Suprapubic skin (tissue), 4 donors: ENCODE results near the gene LYSMD1. TPM values are rescaled to one million over a fixed set of nuclear protein-coding genes. Genes with fewer than 3 reads are reported as not detected.
"Not testable (repeated sequence)": the region's sequence is repeated elsewhere in the genome, so short reads cannot be mapped to it uniquely, and the experiment has no call there.

Source experiments
- DNase-seq, 2 donors: peaks; one replicate each; pipeline ENCODE4 v3.0.0-alpha.2; 2019; ENCODE audit warnings: low spot score in 2 of 2
- H3K27ac ChIP-seq: fragments of 200-600 bp; sonication (generic); one replicate; pipeline ENCODE4 v1.5.1; 2019
- H3K27me3 ChIP-seq: fragments of 200-600 bp; sonication (generic); one replicate; pipeline ENCODE4 v1.5.1; 2019
- H3K36me3 ChIP-seq: fragments of 200-600 bp; sonication (generic); one replicate; pipeline ENCODE4 v1.5.1; 2019
- H3K4me1 ChIP-seq: fragments of 200-600 bp; sonication (generic); one replicate; pipeline ENCODE4 v1.5.1; 2019
- H3K4me3 ChIP-seq: fragments of 200-600 bp; sonication (generic); one replicate; pipeline ENCODE4 v1.5.1; 2019; ENCODE audit warnings: mild to moderate bottlenecking
- H3K9me3 ChIP-seq: fragments of 200-600 bp; sonication (generic); one replicate; pipeline ENCODE4 v1.5.1; 2019
- EP300 ChIP-seq: sonication (generic); formaldehyde crosslinking; IDR thresholded peaks from one replicate; pipeline ENCODE4 v1.6.1; 2017; ENCODE audit warnings: antibody characterized with exemption
- POLR2A ChIP-seq, 2 donors: fragments of 450-650 bp; IDR thresholded peaks; one replicate each; pipeline ENCODE4 v1.6.1; 2017; ENCODE audit warnings: antibody characterized with exemption in 2 of 2, mild to moderate bottlenecking in 2 of 2, moderate library complexity in 2 of 2
- POLR2AphosphoS5 ChIP-seq, 3 donors: sonication (generic); formaldehyde crosslinking; IDR thresholded peaks; one replicate each; pipeline ENCODE4 v1.6.1; 2017; ENCODE audit warnings: antibody characterized with exemption in 3 of 3
- WGBS: methylation state at CpG from one replicate; pipeline ENCODE4 v1.1.5; 2018; 5-methylcytosine and 5-hydroxymethylcytosine counted together
- total RNA-seq, 4 donors: library from RNA; depleted of rRNA; stranded (reverse); fragments of >200 nt; gene quantifications; one replicate each; pipeline ENCODE4 v1.1.0, GENCODE V29; 2016
- TF ChIP-seq, protein P1 (sequence below), 2 donors: fragments of 200-600 bp in 1 of 2; fragments of 450-650 bp in 1 of 2; sonication (generic) in 1 of 2; IDR thresholded peaks; one replicate each; pipeline ENCODE4 v1.5.1; 2016 to 2019; ENCODE audit warnings: antibody characterized with exemption in 2 of 2, mild to moderate bottlenecking in 1 of 2, moderate library complexity in 1 of 2

LYSMD1 gene
- total RNA-seq, 4 donors from 2014 or later: 8.4 to 15.2 (median 12.5) TPM

DNA sequence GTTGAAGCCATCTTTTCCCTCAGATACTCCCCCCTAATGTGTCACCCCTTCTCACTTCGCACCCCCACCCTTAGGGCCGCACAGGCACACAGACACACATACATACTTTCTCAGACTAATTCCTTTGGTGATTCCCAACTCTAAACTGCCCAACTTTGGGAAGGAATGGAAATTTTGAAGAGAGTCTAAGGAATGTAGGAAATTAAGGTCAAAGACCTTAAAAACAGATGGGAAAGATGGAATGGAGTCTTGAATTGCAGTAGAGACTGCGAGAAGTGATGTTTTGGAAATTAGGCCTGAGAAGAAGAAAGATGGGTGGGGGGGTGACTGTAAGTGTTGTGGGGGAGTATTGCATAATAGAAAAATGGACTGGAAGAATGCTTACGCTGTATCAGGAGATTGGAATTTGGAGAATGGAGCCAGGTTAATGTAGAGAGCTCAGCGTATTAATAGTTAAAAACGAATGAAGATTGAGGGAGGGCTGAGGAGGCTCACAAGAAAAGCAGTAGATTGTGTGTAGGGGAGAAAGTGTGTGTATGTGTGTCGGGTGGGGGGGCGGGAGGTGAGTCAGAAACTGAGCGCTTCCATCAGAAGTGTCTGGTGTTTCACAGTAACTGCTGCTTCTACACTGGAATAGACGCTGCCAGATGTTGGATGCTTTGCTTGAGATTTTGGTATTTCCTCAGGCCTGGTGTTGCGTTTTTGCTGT is 34.3 kb upstream of the LYSMD1 start:
- no peaks in the 10 kb centered on the region for H3K27me3 ChIP-seq
- WGBS: 15% methylated on average over 11 of the region's 11 CpGs
- peak overlapping the region; percentile 77 for H3K4me3 ChIP-seq
- TF ChIP-seq POLR2A (IDR thresholded peaks at IDR 0.05) (no peak), EP300 (no peak), POLR2AphosphoS5 (IDR thresholded peaks at IDR 0.05) (no peak)
- TF ChIP-seq, protein P1, sequence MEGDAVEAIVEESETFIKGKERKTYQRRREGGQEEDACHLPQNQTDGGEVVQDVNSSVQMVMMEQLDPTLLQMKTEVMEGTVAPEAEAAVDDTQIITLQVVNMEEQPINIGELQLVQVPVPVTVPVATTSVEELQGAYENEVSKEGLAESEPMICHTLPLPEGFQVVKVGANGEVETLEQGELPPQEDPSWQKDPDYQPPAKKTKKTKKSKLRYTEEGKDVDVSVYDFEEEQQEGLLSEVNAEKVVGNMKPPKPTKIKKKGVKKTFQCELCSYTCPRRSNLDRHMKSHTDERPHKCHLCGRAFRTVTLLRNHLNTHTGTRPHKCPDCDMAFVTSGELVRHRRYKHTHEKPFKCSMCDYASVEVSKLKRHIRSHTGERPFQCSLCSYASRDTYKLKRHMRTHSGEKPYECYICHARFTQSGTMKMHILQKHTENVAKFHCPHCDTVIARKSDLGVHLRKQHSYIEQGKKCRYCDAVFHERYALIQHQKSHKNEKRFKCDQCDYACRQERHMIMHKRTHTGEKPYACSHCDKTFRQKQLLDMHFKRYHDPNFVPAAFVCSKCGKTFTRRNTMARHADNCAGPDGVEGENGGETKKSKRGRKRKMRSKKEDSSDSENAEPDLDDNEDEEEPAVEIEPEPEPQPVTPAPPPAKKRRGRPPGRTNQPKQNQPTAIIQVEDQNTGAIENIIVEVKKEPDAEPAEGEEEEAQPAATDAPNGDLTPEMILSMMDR (IDR thresholded peaks at IDR 0.05): no peak
- no peak for DNase-seq
- peaks cover 50% of the 10 kb centered on the region for H3K4me1 ChIP-seq
- peak overlapping the region; percentile 97 for H3K27ac ChIP-seq
- no peaks in the 10 kb centered on the region for H3K9me3 ChIP-seq
- peaks cover 15% of the 10 kb centered on the region for H3K36me3 ChIP-seq

DNA sequence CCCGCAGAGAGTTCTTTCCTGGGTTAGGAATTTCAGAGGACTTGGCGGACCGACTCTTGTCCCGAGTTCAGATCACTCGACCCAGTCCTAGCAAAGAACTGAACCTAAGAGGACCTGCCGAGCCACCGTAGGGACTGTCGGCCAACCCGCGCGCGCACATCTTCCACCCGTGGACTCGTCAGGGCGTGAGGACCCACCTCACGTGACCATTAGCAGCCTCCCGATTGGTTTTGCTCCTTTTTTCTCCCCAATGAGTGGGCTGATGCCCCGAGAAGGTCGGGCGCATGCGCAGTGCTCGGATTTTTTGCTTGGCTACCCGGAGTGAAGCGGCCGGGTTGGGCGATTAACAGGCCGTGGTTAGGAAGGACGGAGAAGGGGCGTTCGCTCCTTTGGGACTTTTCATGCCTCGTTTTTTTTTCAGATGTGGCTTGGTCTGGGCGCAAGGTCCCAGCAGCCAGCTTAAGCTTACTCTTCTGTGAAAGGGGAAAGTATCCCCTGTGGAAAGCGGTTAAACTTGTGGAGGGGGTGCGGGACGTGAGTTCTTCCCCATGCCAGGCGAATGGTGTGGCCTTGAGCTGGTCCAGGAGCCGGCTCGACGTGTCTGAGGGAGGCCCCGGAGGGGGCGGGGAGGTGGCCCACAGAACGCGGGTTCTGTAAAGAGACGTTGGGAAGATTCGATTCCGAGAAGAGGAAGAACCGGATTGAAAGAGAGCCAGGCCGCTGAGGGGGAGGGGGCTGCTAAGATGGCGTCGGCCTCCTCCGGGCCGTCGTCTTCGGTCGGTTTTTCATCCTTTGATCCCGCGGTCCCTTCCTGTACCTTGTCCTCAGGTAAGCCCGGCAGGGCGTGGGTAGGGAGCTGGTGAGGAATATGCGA is 32.8 kb upstream of the LYSMD1 start, which contains the start of gene PIP5K1A:
PIP5K1A (plus strand) TSS at position 299 of the 874 bp plus-strand sequence; CDS start at position 744, 445 bp downstream.
- TF ChIP-seq POLR2A (IDR thresholded peaks at IDR 0.05) (peak in 1 of 2 donors; percentile 85), POLR2AphosphoS5 (IDR thresholded peaks at IDR 0.05) (peak; percentile 7 to 69 (median 64)), EP300 (no peak)
- peak within 1 kb of the TSS; percentile 77 for H3K4me3 ChIP-seq
- peaks cover 13% of the 10 kb centered on the region for H3K36me3 ChIP-seq
- under 1% methylated on average over 50 of the region's 60 CpGs for WGBS
- peak within 1 kb of the TSS; percentile 97 for H3K27ac ChIP-seq
- H3K9me3 ChIP-seq: no peaks in the 10 kb centered on the region
- H3K27me3 ChIP-seq: no peaks in the 10 kb centered on the region
- peak; percentile 100 for DNase-seq
- H3K4me1 ChIP-seq: peaks cover 55% of the 10 kb centered on the region

DNA sequence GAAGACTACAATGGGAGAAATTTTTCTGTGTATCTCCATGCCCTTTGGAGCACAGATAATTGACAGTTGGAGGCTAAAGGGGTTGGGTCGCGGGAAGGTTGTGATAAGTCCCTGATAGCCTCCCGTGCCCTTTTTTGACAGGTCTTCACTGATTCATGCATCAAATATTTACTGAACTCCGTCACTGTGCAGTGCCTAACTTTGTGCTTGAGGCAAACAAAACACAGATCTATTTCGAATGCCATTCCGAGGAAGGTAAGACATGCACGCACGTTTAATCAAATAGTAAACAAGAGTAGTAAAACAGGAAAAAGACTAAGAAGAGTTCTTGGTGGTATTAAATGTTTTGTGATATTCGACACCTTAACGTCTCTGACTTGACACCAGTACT is 32.2 kb upstream of the LYSMD1 start:
- Histone ChIP-seq H3K36me3 (peaks cover 7% of the 10 kb centered on the region), H3K4me3 (peak overlapping the region; percentile 77), H3K9me3 (no peaks in the 10 kb centered on the region), H3K27ac (peak overlapping the region; percentile 97), H3K4me1 (peaks cover 55% of the 10 kb centered on the region), H3K27me3 (no peaks in the 10 kb centered on the region)
- 9% methylated on average over 10 of the region's 10 CpGs for WGBS
- TF ChIP-seq POLR2AphosphoS5 (IDR thresholded peaks at IDR 0.05) (no peak), POLR2A (IDR thresholded peaks at IDR 0.05) (no peak), EP300 (no peak)
- TF ChIP-seq, protein P1 (IDR thresholded peaks at IDR 0.05): no peak
- DNase-seq: peak in 1 of 2 donors; percentile 50

DNA sequence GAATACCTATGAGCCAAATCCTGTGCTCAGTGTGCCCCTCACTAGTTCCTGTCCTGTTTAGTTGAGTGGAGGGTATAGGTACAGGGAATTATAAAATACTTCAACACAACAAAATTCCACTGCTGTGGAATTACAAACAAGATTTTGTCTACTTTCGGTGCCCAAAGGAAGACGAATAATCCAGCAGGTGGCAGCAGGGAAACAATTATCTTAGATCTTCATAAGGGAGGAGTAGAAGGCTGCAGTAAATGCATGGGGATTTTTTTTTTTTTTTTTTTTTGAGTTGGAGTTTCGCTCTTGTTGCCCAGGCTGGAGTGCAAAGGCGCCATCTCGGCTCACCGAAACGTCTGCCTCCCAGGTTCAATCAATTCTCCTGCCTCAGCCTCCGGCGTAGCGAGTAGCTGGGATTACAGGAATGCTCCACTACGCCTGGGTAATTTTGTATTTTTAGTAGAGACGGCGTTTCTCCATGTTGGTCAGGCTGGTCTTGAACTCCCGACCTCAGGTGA is 30.6 kb upstream of the LYSMD1 start:
- peak in 1 of 2 donors; percentile 72 for DNase-seq
- Histone ChIP-seq H3K36me3 (no peaks in the 10 kb centered on the region), H3K27ac (peak overlapping the region; percentile 81), H3K9me3 (no peaks in the 10 kb centered on the region), H3K4me1 (peaks cover 47% of the 10 kb centered on the region), H3K27me3 (no peaks in the 10 kb centered on the region), H3K4me3 (peak overlapping the region; percentile 35)
- no peak for TF ChIP-seq POLR2AphosphoS5 (IDR thresholded peaks at IDR 0.05)
- TF ChIP-seq EP300: no peak
- no peak for TF ChIP-seq POLR2A (IDR thresholded peaks at IDR 0.05)
- TF ChIP-seq, protein P1 (IDR thresholded peaks at IDR 0.05): peak; percentile 32 to 35
- 33% methylated on average over 14 of the region's 14 CpGs for WGBS

DNA sequence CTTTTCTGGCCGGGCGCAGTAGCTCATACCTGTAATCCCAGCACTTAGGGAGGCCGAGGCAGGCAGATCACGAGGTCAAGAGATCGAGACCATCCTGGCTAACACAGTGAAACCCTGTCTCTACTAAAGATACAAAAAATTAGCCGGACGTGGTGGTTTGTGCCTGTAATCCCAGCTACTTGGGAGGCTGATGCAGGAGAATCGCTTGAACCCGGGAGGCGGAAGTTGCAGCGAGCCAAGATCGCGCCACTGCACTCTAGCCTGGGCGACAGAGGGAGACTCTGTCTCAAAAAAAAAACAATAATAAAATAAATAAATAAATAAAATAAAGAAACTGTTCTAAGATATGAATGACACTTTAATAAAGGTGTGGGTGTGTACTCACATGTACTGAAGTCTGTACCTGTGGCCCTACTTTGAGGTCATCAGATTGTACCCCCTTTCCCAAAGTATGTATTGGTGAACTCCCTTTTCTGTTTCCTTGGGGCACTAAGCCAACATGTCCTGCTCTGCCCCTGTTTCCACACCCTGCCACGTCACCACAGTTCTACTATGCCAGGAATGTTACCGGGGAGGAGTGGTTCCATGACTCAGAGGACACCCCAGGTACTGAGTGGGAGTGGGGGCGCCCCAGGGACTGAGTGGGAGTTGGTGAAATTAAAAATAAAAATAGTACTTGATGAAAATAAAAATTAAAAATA is 29.3 kb upstream of the LYSMD1 start:
- H3K27ac ChIP-seq: peak overlapping the region; percentile 81
- not testable (repeated sequence) for H3K27me3 ChIP-seq, H3K36me3 ChIP-seq, H3K9me3 ChIP-seq
- WGBS: 55% methylated on average over 17 of the region's 17 CpGs
- H3K4me3 ChIP-seq: peak overlapping the region; percentile 35
- DNase-seq: peak; percentile 92
- peaks cover 41% of the 10 kb centered on the region for H3K4me1 ChIP-seq
- TF ChIP-seq POLR2AphosphoS5 (IDR thresholded peaks at IDR 0.05): peak; percentile 41 to 91 (median 75)
